ENCODE data around the gene CD2. TPM values are rescaled to one million over a fixed set of nuclear protein-coding genes. Genes with fewer than 3 reads are reported as not detected.

CD2 gene
- total RNA-seq, 1 donor from 2014 or later = not detected

DNA sequence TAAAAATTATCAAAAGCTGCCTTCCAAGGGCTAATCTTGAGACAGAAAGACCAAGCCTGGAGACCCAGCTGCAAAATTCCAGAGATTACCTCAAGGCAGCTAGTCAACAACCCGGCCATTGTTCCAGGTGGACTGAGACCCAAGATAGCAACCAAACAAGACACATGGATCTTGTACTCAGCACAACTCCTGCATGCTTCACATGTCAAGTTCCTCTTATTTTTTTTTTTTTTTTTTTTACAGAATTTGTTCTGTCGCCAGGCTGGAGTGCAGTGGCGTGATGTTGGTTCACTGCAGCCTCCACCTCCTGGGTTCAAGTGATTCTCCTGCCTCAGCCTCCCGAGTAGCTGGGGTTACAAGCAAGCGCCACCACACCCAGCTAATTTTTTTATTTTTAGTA is 40.1 kb downstream of the CD2 start:
- no peak overlapping the region for H3K4me3 ChIP-seq (ENCODE audit: low read depth, low read length)
- TF ChIP-seq, protein P1, sequence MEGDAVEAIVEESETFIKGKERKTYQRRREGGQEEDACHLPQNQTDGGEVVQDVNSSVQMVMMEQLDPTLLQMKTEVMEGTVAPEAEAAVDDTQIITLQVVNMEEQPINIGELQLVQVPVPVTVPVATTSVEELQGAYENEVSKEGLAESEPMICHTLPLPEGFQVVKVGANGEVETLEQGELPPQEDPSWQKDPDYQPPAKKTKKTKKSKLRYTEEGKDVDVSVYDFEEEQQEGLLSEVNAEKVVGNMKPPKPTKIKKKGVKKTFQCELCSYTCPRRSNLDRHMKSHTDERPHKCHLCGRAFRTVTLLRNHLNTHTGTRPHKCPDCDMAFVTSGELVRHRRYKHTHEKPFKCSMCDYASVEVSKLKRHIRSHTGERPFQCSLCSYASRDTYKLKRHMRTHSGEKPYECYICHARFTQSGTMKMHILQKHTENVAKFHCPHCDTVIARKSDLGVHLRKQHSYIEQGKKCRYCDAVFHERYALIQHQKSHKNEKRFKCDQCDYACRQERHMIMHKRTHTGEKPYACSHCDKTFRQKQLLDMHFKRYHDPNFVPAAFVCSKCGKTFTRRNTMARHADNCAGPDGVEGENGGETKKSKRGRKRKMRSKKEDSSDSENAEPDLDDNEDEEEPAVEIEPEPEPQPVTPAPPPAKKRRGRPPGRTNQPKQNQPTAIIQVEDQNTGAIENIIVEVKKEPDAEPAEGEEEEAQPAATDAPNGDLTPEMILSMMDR (conservative IDR thresholded peaks at IDR 0.05; ENCODE audit: low read depth, low read length) = no peak
- no peak for DNase-seq (ENCODE audit: low read depth)

DNA sequence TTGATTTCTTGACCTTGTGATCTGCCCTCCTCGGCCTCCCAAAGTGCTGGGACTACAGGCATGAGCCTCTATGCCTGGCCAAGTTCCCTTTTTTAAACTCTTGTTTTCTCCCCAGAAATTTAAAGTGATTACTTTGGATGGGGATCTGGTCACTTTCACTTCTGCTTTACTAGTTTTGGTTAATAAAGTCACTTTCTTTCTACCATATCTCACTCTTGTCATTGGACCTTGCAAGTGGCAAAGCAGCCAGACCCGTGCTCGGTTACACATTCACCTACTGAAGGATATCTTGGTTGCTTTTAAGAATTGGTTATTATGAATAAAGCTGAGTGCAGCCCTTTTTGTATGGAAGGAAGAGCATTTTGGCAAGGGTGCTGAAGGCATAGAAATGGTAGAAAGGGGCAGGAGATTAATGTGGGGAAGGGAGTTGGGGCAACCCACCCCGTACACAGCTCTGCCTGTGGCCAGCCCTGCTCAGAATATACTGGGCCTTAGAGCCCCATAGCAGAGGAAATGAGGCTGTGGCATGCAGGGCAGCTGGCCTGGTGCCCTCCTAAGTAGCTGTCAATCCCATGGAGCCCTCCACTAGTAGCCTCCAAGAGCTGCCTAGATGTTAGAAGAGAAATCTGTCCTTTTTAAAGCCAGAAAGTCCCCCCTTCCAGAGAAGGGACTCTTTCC is 40.7 kb downstream of the CD2 start:
- TF ChIP-seq, protein P1 (conservative IDR thresholded peaks at IDR 0.05; ENCODE audit: low read depth, low read length) = no peak
- DNase-seq (ENCODE audit: low read depth) = no peak
- H3K4me3 ChIP-seq (ENCODE audit: low read depth, low read length) = no peak overlapping the region

DNA sequence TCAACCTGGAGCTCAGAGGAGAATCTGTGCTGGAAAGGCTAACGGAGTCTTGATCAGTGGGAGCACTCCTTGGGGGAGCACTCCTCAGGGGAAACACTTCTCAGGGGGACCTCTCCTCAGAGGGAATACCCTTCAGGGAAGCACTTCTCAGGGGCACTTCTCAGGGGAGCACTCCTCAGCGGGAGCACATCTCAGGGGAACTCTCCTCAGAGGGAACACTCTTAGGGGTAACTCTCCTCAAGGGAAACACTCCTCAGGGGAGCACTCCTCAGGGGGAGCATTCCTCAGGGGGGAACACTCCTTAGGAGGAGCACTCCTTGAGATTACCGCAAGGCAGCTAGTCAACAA is 41.2 kb downstream of the CD2 start:
- DNase-seq (ENCODE audit: low read depth) = no peak
- TF ChIP-seq, protein P1 (conservative IDR thresholded peaks at IDR 0.05; ENCODE audit: low read depth, low read length) = no peak

DNA sequence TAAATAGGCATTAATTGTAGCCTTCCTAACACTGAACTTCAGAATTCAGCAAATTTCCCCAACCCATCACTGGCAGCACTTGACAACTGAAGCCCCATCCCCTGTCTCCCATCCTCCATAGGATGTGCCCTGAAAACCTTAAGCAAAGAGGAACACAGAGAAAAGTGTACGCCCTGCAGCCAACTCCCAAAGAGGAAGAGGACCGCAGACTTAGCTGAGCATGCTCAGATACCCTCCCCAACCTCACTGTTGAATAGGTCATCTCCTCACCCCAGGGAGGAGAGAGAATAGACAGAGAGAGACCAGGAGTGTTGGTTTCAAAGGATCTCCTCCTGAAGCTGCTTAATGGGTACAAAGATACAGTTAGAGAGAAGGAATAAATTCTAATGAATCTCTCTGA is 50.5 kb downstream of the CD2 start:
- H3K4me3 ChIP-seq (ENCODE audit: low read depth, low read length) = no peak overlapping the region
- DNase-seq (ENCODE audit: low read depth) = no peak
- TF ChIP-seq, protein P1 (conservative IDR thresholded peaks at IDR 0.05; ENCODE audit: low read depth, low read length) = no peak

More for the DNA sequence above, 41.2 kb downstream of the CD2 start:
- H3K4me3 ChIP-seq (ENCODE audit: low read depth, low read length) = no peak overlapping the region

DNA sequence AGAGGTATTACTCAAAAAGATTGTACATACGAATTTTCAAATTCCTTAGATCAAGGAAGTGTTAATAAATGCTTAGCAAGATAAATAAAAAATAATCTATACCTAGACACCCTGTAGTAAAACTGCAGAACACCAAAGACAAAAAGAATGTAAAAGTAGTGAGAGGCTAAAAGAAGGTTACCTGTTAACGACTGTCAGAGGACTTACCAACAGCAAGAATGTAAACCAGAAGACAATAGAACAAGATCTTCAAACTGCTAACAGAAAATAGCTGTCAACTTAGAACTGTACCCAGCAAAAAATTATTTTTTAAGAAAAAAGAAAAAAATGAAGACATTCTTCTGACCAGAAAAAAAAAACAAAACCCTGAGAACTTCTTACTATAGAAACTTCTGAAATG is 51.2 kb downstream of the CD2 start:
- TF ChIP-seq, protein P1 (conservative IDR thresholded peaks at IDR 0.05; ENCODE audit: low read depth, low read length) = no peak
- no peak overlapping the region for H3K4me3 ChIP-seq (ENCODE audit: low read depth, low read length)
- no peak for DNase-seq (ENCODE audit: low read depth)

DNA sequence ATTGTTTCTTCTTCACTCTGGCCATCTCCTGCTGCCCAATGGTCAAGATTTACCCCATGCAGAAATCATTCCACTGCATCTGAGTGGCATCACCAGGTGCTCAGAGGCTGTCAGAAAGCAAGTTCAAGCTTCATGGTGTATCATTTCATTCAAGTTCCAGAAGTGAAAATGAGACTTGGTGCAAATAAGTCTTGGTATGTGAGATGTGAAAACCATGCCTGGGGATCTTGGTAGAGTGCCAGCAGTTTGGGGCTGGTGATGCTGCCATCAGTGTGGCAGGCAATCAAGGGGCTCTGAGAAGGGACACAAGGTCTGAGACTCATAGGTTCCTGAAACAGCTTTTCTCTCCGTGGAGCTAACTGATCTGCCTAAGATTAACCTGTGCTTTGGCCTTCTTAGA is 52.0 kb downstream of the CD2 start:
- no peak for DNase-seq (ENCODE audit: low read depth)
- TF ChIP-seq, protein P1 (conservative IDR thresholded peaks at IDR 0.05; ENCODE audit: low read depth, low read length) = no peak

DNA sequence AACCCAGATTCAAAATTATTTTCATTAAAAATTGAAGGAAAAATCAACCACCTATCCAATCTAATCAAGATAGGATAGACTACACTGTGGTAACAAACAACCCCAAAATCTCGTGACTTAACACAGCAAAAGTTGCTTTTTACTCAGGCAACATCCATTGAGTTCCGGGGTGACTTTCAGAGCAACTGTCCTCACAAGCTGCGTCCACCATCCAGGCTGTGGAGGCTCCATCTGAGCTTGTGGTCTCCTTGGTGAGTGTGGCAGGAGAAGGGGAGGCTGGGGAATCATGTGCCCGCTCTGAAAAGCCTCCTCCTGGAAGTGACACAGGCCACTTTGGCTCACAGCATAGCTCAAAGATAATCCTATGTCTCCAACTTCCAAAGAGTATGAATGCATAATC is 52.4 kb downstream of the CD2 start:
- TF ChIP-seq, protein P1 (conservative IDR thresholded peaks at IDR 0.05; ENCODE audit: low read depth, low read length) = no peak

More for the DNA sequence above, 52.0 kb downstream of the CD2 start:
- H3K4me3 ChIP-seq (ENCODE audit: low read depth, low read length) = no peak overlapping the region

More for the DNA sequence above, 52.4 kb downstream of the CD2 start:
- H3K4me3 ChIP-seq (ENCODE audit: low read depth, low read length) = no peak overlapping the region
- DNase-seq (ENCODE audit: low read depth) = no peak
